Measurements from ENCODE around the gene UBAP1L.

GRCh38 chr15:65050270-65050669, 64.7 kb downstream of the UBAP1L start:
- TF ChIP-seq CTCF (conservative IDR thresholded peaks at IDR 0.05) (no peak), EZH2 (IDR thresholded peaks at IDR 0.05; ENCODE audit: low read depth) (no peak)
